SK-MEL-5 (cell line): ENCODE data around the gene CDK14. TPM values are rescaled to one million over a fixed set of nuclear protein-coding genes. Genes with fewer than 3 reads are reported as not detected.

Experiments
- DNase-seq: peaks from one replicate; pipeline ENCODE4 v3.0.0-alpha.2; 2016; ENCODE audit warnings: low read depth, low spot score
- in situ Hi-C: cut with HindIII; loops from 2 replicates; pipeline ENCODE4 v1.10.0; 2016; ENCODE audit warnings: low sequenced_read_pairs, high pct_unique_total_duplicates, low pct_unique_long_range_greater_than_20kb
- polyA plus RNA-seq, 2 experiments: library from polyadenylated mRNA; depleted of rRNA; stranded (reverse); fragments of >200 nt; gene quantifications; 2 replicates each; pipeline ENCODE4 v1.2.3, GENCODE V29; 2015
- total RNA-seq: library from RNA; depleted of rRNA; stranded (reverse); fragments of >200 nt; shearing (Covaris generic); gene quantifications from 2 replicates; pipeline ENCODE4 v1.2.3, GENCODE V29; 2014; rRNA removed

CDK14 gene
- total RNA-seq: 2.0 and 2.3 TPM in 2 replicates
- polyA plus RNA-seq (2015; cell fraction: cytosol; rRNA removed): 0.68 and 2.3 TPM in 2 replicates
- polyA plus RNA-seq (2015; cell fraction: nucleus; rRNA removed): 1.8 and 1.9 TPM in 2 replicates

GRCh38 chr7:90595801-90596670 is at the start of gene CDK14:
Gene CDK14, plus strand, starts transcription at chr7:90596321. Its CDS starts 307 bp downstream, at chr7:90596628.
- peak; percentile 52 for DNase-seq
- in situ Hi-C loops: no loop called here

- no peak for DNase-seq
- in situ Hi-C loops: no loop called here
Measured at GRCh38 chr7:90551036-90551435, 45.1 kb upstream of the CDK14 start.

GRCh38 chr7:90552521-90552920 is 43.6 kb upstream of the CDK14 start:
- in situ Hi-C loops: no loop called here
- peak; percentile 30 for DNase-seq

GRCh38 chr7:90560730-90561129 is 35.4 kb upstream of the CDK14 start:
- no peak for DNase-seq
- in situ Hi-C loops: no loop called here

GRCh38 chr7:90563286-90563685 is 32.8 kb upstream of the CDK14 start:
- DNase-seq: no peak
- in situ Hi-C loops: no loop called here

- in situ Hi-C loops: no loop called here
- no peak for DNase-seq
Measured at GRCh38 chr7:90564455-90564854, 31.7 kb upstream of the CDK14 start.

GRCh38 chr7:90568213-90568612 is 27.9 kb upstream of the CDK14 start:
- no peak for DNase-seq
- in situ Hi-C loops: no loop called here

GRCh38 chr7:90569368-90569767 is 26.8 kb upstream of the CDK14 start:
- DNase-seq: no peak
- in situ Hi-C loops: no loop called here

GRCh38 chr7:90570373-90570959 is 25.7 kb upstream of the CDK14 start:
- in situ Hi-C loops: no loop called here
- DNase-seq: no peak

GRCh38 chr7:90574146-90574819 is 21.8 kb upstream of the CDK14 start:
- in situ Hi-C loops: no loop called here
- no peak for DNase-seq

GRCh38 chr7:90574820-90575187 is 21.3 kb upstream of the CDK14 start:
- no peak for DNase-seq
- in situ Hi-C loops: no loop called here

GRCh38 chr7:90579181-90579688 is 16.9 kb upstream of the CDK14 start:
- no peak for DNase-seq
- in situ Hi-C loops: no loop called here

- in situ Hi-C loops: no loop called here
- no peak for DNase-seq
Measured at GRCh38 chr7:90580051-90580450, 16.1 kb upstream of the CDK14 start.

GRCh38 chr7:90582164-90582563 is 14.0 kb upstream of the CDK14 start:
- DNase-seq: no peak
- in situ Hi-C loops: no loop called here

GRCh38 chr7:90584378-90584777 is 11.7 kb upstream of the CDK14 start:
- no peak for DNase-seq
- in situ Hi-C loops: no loop called here

GRCh38 chr7:90586091-90586490 is 10.0 kb upstream of the CDK14 start:
- in situ Hi-C loops: no loop called here
- DNase-seq: no peak

GRCh38 chr7:90587766-90588165 is 8.4 kb upstream of the CDK14 start:
- in situ Hi-C loops: no loop called here
- no peak for DNase-seq

- in situ Hi-C loops: no loop called here
- no peak for DNase-seq
Measured at GRCh38 chr7:90592033-90592432, 4.1 kb upstream of the CDK14 start.
